ENCODE data around the gene CC2D2B. TPM values are rescaled to one million over a fixed set of nuclear protein-coding genes. Genes with fewer than 3 reads are reported as not detected.

CC2D2B gene
- total and polyA plus RNA-seq, 12 donors: 0.14 to 1.8 (median 0.79) TPM

- TF ChIP-seq CTCF (IDR thresholded peaks at IDR 0.05): no peak
- Histone ChIP-seq H3K36me3 (no peaks in the 10 kb centered on the region), H3K4me1 (no peaks in the 10 kb centered on the region), H3K27ac (no peak overlapping the region), H3K9me3 (no peaks in the 10 kb centered on the region), H3K4me3 (no peak overlapping the region), H3K27me3 (no peaks in the 10 kb centered on the region)
- ATAC-seq (no peak), DNase-seq (no peak)
- 64 to 66% methylated on average over 1 of the region's 1 CpG for WGBS, 2 donors
- intact Hi-C loops (cut with DNase I): no loop called here
These were observed 90.5 kb downstream of the CC2D2B start for GRCh38 chr10:95998255-95998784.

- intact Hi-C loops (cut with DNase I): loop anchor here in 4 of 10 donors (2.0 to 10.0 kb wide), 3 partner anchors 121 to 281 kb away; partner anchors contain the start of gene ZNF518A (in 2 of the 4)
- no peak for DNase-seq
- no peaks in the 10 kb centered on the region for H3K36me3 ChIP-seq
- H3K27ac ChIP-seq: no peak overlapping the region
- H3K4me1 ChIP-seq: peaks cover 0 to 6% (median 0%) of the 10 kb centered on the region in 9 donors
- no peak for TF ChIP-seq CTCF (IDR thresholded peaks at IDR 0.05)
- H3K4me3 ChIP-seq: no peak overlapping the region
- no peaks in the 10 kb centered on the region for H3K27me3 ChIP-seq
- no peaks in the 10 kb centered on the region for H3K9me3 ChIP-seq
- ATAC-seq: no peak
- 89 to 93% methylated on average over 2 of the region's 2 CpGs for WGBS, 2 donors
These were observed 106.2 kb downstream of the CC2D2B start for GRCh38 chr10:96013956-96014355.

- H3K27ac ChIP-seq: no peak overlapping the region
- H3K4me3 ChIP-seq: no peak overlapping the region
- H3K27me3 ChIP-seq: no peaks in the 10 kb centered on the region
- intact Hi-C loops (cut with DNase I): loop anchor here in 7 of 10 donors (5.0 to 10.0 kb wide), 5 partner anchors 120 to 323 kb away; partner anchors contain the start of gene ZNF518A (in 2 of the 7)
- no peaks in the 10 kb centered on the region for H3K36me3 ChIP-seq
- no peak for ATAC-seq
- peaks cover 0 to 6% (median 0%) of the 10 kb centered on the region in 9 donors for H3K4me1 ChIP-seq
- no peaks in the 10 kb centered on the region for H3K9me3 ChIP-seq
- WGBS, 2 donors: 93 to 97% methylated on average over 2 of the region's 2 CpGs
- TF ChIP-seq CTCF (IDR thresholded peaks at IDR 0.05): no peak
- no peak for DNase-seq
These were observed 106.8 kb downstream of the CC2D2B start for GRCh38 chr10:96014473-96015102.

GRCh38 chr10:96017191-96017687 is 109.5 kb downstream of the CC2D2B start:
- no peak overlapping the region for H3K4me3 ChIP-seq
- WGBS, 2 donors: 16 to 19% methylated on average over 5 of the region's 5 CpGs
- no peaks in the 10 kb centered on the region for H3K27me3 ChIP-seq
- H3K27ac ChIP-seq: no peak overlapping the region
- intact Hi-C loops (cut with DNase I): loop anchor here in 8 of 10 donors (2.0 to 10.0 kb wide), 6 partner anchors 118 to 320 kb away; partner anchors contain the start of gene ZNF518A (in 2 of the 8)
- H3K9me3 ChIP-seq: no peaks in the 10 kb centered on the region
- H3K4me1 ChIP-seq: peaks cover 0 to 6% (median 0%) of the 10 kb centered on the region in 9 donors
- ATAC-seq (peak in 7 of 8 donors; percentile 59 to 82 (median 71)), DNase-seq (peak in 1 of 2 donors; percentile 24)
- peak; percentile 56 to 85 (median 77) for TF ChIP-seq CTCF (IDR thresholded peaks at IDR 0.05)
- no peaks in the 10 kb centered on the region for H3K36me3 ChIP-seq
